KBM-7 (cell line): ENCODE data around the gene TM4SF1.
A peak's percentile ranks its signal among the peaks of the same experiment; 100 is the strongest.
"Not testable (repeated sequence)": the region's sequence is repeated elsewhere in the genome, so short reads cannot be mapped to it uniquely, and the experiment has no call there.

ENCODE experiments used
- DNase-seq: peaks from one replicate; pipeline ENCODE4 v3.0.0-alpha.2; 2015
- in situ Hi-C: fragments of 300-500 bp; cut with MboI; formaldehyde crosslinking; loops from 2 replicates; pipeline ENCODE4 v1.14.3; 2020; ENCODE audit warnings: low sequenced_read_pairs, low pct_unique_long_range_greater_than_20kb, mixed read lengths

The TM4SF1 gene

GRCh38 chr3:149363053-149363452 is 14.4 kb downstream of the TM4SF1 start:
- DNase-seq: no peak
- in situ Hi-C loops: no loop called here

GRCh38 chr3:149362366-149362765 is 15.1 kb downstream of the TM4SF1 start:
- DNase-seq: no peak
- in situ Hi-C loops: no loop called here

- no peak for DNase-seq
- in situ Hi-C loops: no loop called here
Observed at GRCh38 chr3:149356630-149357029, 20.8 kb downstream of the TM4SF1 start.

GRCh38 chr3:149356044-149356592 is 21.3 kb downstream of the TM4SF1 start:
- in situ Hi-C loops: no loop called here
- no peak for DNase-seq

- no peak for DNase-seq
- in situ Hi-C loops: no loop called here
Observed at GRCh38 chr3:149353581-149354184, 23.8 kb downstream of the TM4SF1 start.

- in situ Hi-C loops: no loop called here
- peak; percentile 48 for DNase-seq
Observed at GRCh38 chr3:149352556-149352955, 24.9 kb downstream of the TM4SF1 start.

GRCh38 chr3:149343951-149344350 is 33.5 kb downstream of the TM4SF1 start:
- in situ Hi-C loops: no loop called here
- DNase-seq: no peak

- DNase-seq: peak; percentile 16
- in situ Hi-C loops: no loop called here
Observed at GRCh38 chr3:149342413-149343380, 34.8 kb downstream of the TM4SF1 start.

- in situ Hi-C loops: no loop called here
- no peak for DNase-seq
Observed at GRCh38 chr3:149340310-149340933, 37.0 kb downstream of the TM4SF1 start.

- peak; percentile 73 for DNase-seq
- in situ Hi-C loops: no loop called here
Observed at GRCh38 chr3:149339931-149340309, 37.5 kb downstream of the TM4SF1 start.

GRCh38 chr3:149337486-149337885 is 40.0 kb downstream of the TM4SF1 start:
- in situ Hi-C loops, DNase-seq: not testable (repeated sequence)

GRCh38 chr3:149336925-149337324 is 40.5 kb downstream of the TM4SF1 start:
- no peak for DNase-seq
- in situ Hi-C loops: no loop called here

- in situ Hi-C loops: no loop called here
- no peak for DNase-seq
Observed at GRCh38 chr3:149333176-149333859, 44.1 kb downstream of the TM4SF1 start, which contains the start of gene TM4SF18. Gene TM4SF18, minus strand, starts transcription at chr3:149333636. Its CDS starts 254 bp downstream, at chr3:149333382.

- in situ Hi-C loops: no loop called here
Observed at GRCh38 chr3:149332771-149333170, 44.7 kb downstream of the TM4SF1 start.

GRCh38 chr3:149332227-149332765 is 45.2 kb downstream of the TM4SF1 start:
- DNase-seq: no peak
- in situ Hi-C loops: no loop called here

More at GRCh38 chr3:149332771-149333170, 44.7 kb downstream of the TM4SF1 start:
- no peak for DNase-seq

- in situ Hi-C loops: no loop called here
Observed at GRCh38 chr3:149331396-149331795, 46.1 kb downstream of the TM4SF1 start.

GRCh38 chr3:149330609-149331331 is 46.7 kb downstream of the TM4SF1 start:
- in situ Hi-C loops: no loop called here
- DNase-seq: no peak

More at GRCh38 chr3:149331396-149331795, 46.1 kb downstream of the TM4SF1 start:
- no peak for DNase-seq

GRCh38 chr3:149327156-149327555 is 50.3 kb downstream of the TM4SF1 start:
- in situ Hi-C loops: no loop called here
- DNase-seq: peak; percentile 12
